Neural crest cell (in vitro differentiated cells): ENCODE results near the gene EFNB3. TPM values are rescaled to one million over a fixed set of nuclear protein-coding genes. Genes with fewer than 3 reads are reported as not detected.

ENCODE experiments used
- DNase-seq: peaks from one replicate; pipeline ENCODE4 v3.0.0; 2021; ENCODE audit warnings: low read depth, mixed read lengths, low spot score
- H3K27ac Mint-ChIP-seq: one replicate; pipeline ENCODE4 v1.8.0; 2021; ENCODE audit warnings: mild to moderate bottlenecking, mixed read lengths; ENCODE audit not compliant: unreplicated experiment
- H3K27me3 Mint-ChIP-seq: 2 replicates; pipeline ENCODE4 v1.8.0; 2021; ENCODE audit warnings: low read depth, mild to moderate bottlenecking, mixed read lengths
- H3K36me3 Mint-ChIP-seq: 2 replicates; pipeline ENCODE4 v1.8.0; 2021; ENCODE audit warnings: low read depth, mild to moderate bottlenecking, mixed read lengths
- H3K4me1 Mint-ChIP-seq: 2 replicates; pipeline ENCODE4 v1.8.0; 2021; ENCODE audit warnings: mixed read lengths
- H3K4me3 Mint-ChIP-seq: one replicate; pipeline ENCODE4 v1.8.0; 2021; ENCODE audit warnings: mild to moderate bottlenecking, mixed read lengths
- H3K9me3 Mint-ChIP-seq: 2 replicates; pipeline ENCODE4 v1.8.0; 2021; ENCODE audit warnings: mixed read lengths
- CTCF ChIP-seq: fragments of 200-600 bp; sonication (generic); conservative IDR thresholded peaks from 2 replicates; pipeline ENCODE4 v1.5.0; 2021; ENCODE audit warnings: antibody characterized with exemption, mild to moderate bottlenecking
- total RNA-seq: library from RNA; stranded (reverse); gene quantifications from 2 replicates; pipeline ENCODE4 v1.2.1, GENCODE V29; 2021

The EFNB3 gene
- total RNA-seq, 1 donor from 2014 or later = 25.3 TPM

GRCh38 chr17:7673239-7673638, 31.8 kb upstream of the EFNB3 start:
- H3K36me3 Mint-ChIP-seq = peaks cover 35% of the 10 kb centered on the region
- H3K4me3 Mint-ChIP-seq = no peak overlapping the region
- H3K27me3 Mint-ChIP-seq = no peaks in the 10 kb centered on the region
- peak; percentile 64 for TF ChIP-seq CTCF
- no peak overlapping the region for H3K27ac Mint-ChIP-seq
- H3K9me3 Mint-ChIP-seq = peaks cover 2% of the 10 kb centered on the region
- H3K4me1 Mint-ChIP-seq = peaks cover 15% of the 10 kb centered on the region
- peak; percentile 45 for DNase-seq

- DNase-seq = no peak
- no peak for TF ChIP-seq CTCF
- no peak overlapping the region for H3K27ac Mint-ChIP-seq
- no peaks in the 10 kb centered on the region for H3K27me3 Mint-ChIP-seq
- H3K36me3 Mint-ChIP-seq = peaks cover 35% of the 10 kb centered on the region
- H3K4me3 Mint-ChIP-seq = no peak overlapping the region
- peaks cover 15% of the 10 kb centered on the region for H3K4me1 Mint-ChIP-seq
- peaks cover 2% of the 10 kb centered on the region for H3K9me3 Mint-ChIP-seq
Observed at GRCh38 chr17:7674934-7675333, 30.1 kb upstream of the EFNB3 start.

- H3K4me3 Mint-ChIP-seq = no peak overlapping the region
- no peak overlapping the region for H3K27ac Mint-ChIP-seq
- no peak for TF ChIP-seq CTCF
- no peaks in the 10 kb centered on the region for H3K27me3 Mint-ChIP-seq
- peaks cover 32% of the 10 kb centered on the region for H3K36me3 Mint-ChIP-seq
- H3K9me3 Mint-ChIP-seq = peaks cover 2% of the 10 kb centered on the region
- peaks cover 15% of the 10 kb centered on the region for H3K4me1 Mint-ChIP-seq
- no peak for DNase-seq
Observed at GRCh38 chr17:7676533-7676932, 28.5 kb upstream of the EFNB3 start.

- no peak for TF ChIP-seq CTCF
- no peak overlapping the region for H3K27ac Mint-ChIP-seq
- no peaks in the 10 kb centered on the region for H3K27me3 Mint-ChIP-seq
- H3K4me3 Mint-ChIP-seq = no peak overlapping the region
- no peak for DNase-seq
- peaks cover 2% of the 10 kb centered on the region for H3K9me3 Mint-ChIP-seq
- H3K4me1 Mint-ChIP-seq = peaks cover 15% of the 10 kb centered on the region
- peaks cover 30% of the 10 kb centered on the region for H3K36me3 Mint-ChIP-seq
Observed at GRCh38 chr17:7677388-7678067, 27.5 kb upstream of the EFNB3 start.

- Mint-ChIP-seq H3K4me1 (peaks cover 37% of the 10 kb centered on the region), H3K36me3 (no peaks in the 10 kb centered on the region), H3K9me3 (no peaks in the 10 kb centered on the region), H3K27me3 (no peaks in the 10 kb centered on the region), H3K27ac (peak overlapping the region; percentile 100), H3K4me3 (peak overlapping the region; percentile 98)
- TF ChIP-seq CTCF = no peak
- no peak for DNase-seq
Observed at GRCh38 chr17:7684851-7685532, 20.0 kb upstream of the EFNB3 start.
